GM23248 (cell line): Measurements from ENCODE around the gene PDE2A. TPM values are rescaled to one million over a fixed set of nuclear protein-coding genes. Genes with fewer than 3 reads are reported as not detected.

ENCODE experiments used
- DNase-seq: peaks from one replicate; pipeline ENCODE4 v3.0.0-alpha.2; 2015
- H2AFZ ChIP-seq: fragments of 200-600 bp; sonication (generic); 2 replicates; pipeline ENCODE4 v1.6.1; 2016; ENCODE audit warnings: antibody characterized with exemption
- H3F3A ChIP-seq: fragments of 200-600 bp; sonication (generic); 2 replicates; pipeline ENCODE4 v1.6.1; 2016; ENCODE audit warnings: mild to moderate bottlenecking, antibody characterized with exemption, mixed run types; ENCODE audit not compliant: insufficient read depth
- H3K27ac ChIP-seq: fragments of 200-600 bp; sonication (generic); 2 replicates; pipeline ENCODE4 v1.5.1; 2016; ENCODE audit warnings: mild to moderate bottlenecking
- H3K27me3 ChIP-seq: fragments of 200-600 bp; sonication (generic); replicated peaks from 2 replicates; pipeline ENCODE4 v1.6.1; 2016; ENCODE audit warnings: mild to moderate bottlenecking; ENCODE audit not compliant: insufficient read depth
- H3K36me3 ChIP-seq: fragments of 200-600 bp; sonication (generic); 2 replicates; pipeline ENCODE4 v1.6.1; 2016; ENCODE audit warnings: low read depth, mild to moderate bottlenecking
- H3K4me1 ChIP-seq: fragments of 200-600 bp; sonication (generic); 2 replicates; pipeline ENCODE4 v1.6.1; 2016; ENCODE audit warnings: mild to moderate bottlenecking; ENCODE audit not compliant: insufficient read depth
- H3K4me2 ChIP-seq: fragments of 200-600 bp; sonication (generic); one replicate; pipeline ENCODE4 v1.6.1; 2016; ENCODE audit warnings: mild to moderate bottlenecking; ENCODE audit not compliant: unreplicated experiment
- H3K4me3 ChIP-seq: fragments of 200-600 bp; sonication (generic); 2 replicates; pipeline ENCODE4 v1.5.1; 2016; ENCODE audit warnings: mild to moderate bottlenecking
- H3K79me2 ChIP-seq: fragments of 200-600 bp; sonication (generic); 2 replicates; pipeline ENCODE4 v1.6.1; 2016; ENCODE audit warnings: mild to moderate bottlenecking; ENCODE audit not compliant: insufficient read depth
- H3K9ac ChIP-seq: fragments of 200-600 bp; sonication (generic); 2 replicates; pipeline ENCODE4 v1.6.1; 2016; ENCODE audit warnings: mild to moderate bottlenecking
- H3K9me2 ChIP-seq: fragments of 200-600 bp; sonication (generic); 2 replicates; pipeline ENCODE4 v1.6.1; 2016; ENCODE audit warnings: mixed run types, mild to moderate bottlenecking, moderate library complexity; ENCODE audit not compliant: insufficient read depth
- H3K9me3 ChIP-seq: fragments of 200-600 bp; sonication (generic); one replicate; pipeline ENCODE4 v1.6.1; 2017; ENCODE audit warnings: low read depth
- H4K20me1 ChIP-seq: fragments of 200-600 bp; sonication (generic); 2 replicates; pipeline ENCODE4 v1.6.0; 2016; ENCODE audit not compliant: insufficient read depth
- EZH2 ChIP-seq: fragments of 200-600 bp; sonication (generic); IDR thresholded peaks from 2 replicates; pipeline ENCODE4 v1.6.1; 2018; ENCODE audit warnings: antibody characterized with exemption, mild to moderate bottlenecking; ENCODE audit not compliant: insufficient read depth, poor library complexity, severe bottlenecking
- EZH2phosphoT487 ChIP-seq: fragments of 200-600 bp; sonication (generic); IDR thresholded peaks from 2 replicates; pipeline ENCODE4 v1.6.1; 2018; ENCODE audit warnings: antibody characterized with exemption, moderate library complexity, mild to moderate bottlenecking, low read depth; ENCODE audit not compliant: insufficient read depth
- WGBS, 2 experiments: methylation state at CpG; one replicate each; pipeline ENCODE4 v1.1.6; 2015 to 2017; ENCODE audit warnings: low lambda C conversion rate in 2 of 2, low coverage in 1 of 2; ENCODE audit errors: missing lambda C conversion rate in 2 of 2; 5-methylcytosine and 5-hydroxymethylcytosine counted together
- in situ Hi-C: fragments of 300-500 bp; cut with MboI; formaldehyde crosslinking; loops from 2 replicates; pipeline ENCODE4 v1.15.0; 2020
- polyA plus RNA-seq: library from polyadenylated mRNA; unstranded; fragments of >200 nt; fragmentation: Nextera tagmentation; extraction: Ambion mirVana; gene quantifications from 2 replicates; pipeline ENCODE4 v1.2.1, GENCODE V29; 2016
- total RNA-seq: library from RNA; depleted of rRNA; stranded (reverse); fragments of >200 nt; shearing (Covaris generic); gene quantifications from 2 replicates; pipeline ENCODE4 v1.2.3, GENCODE V29; 2014

PDE2A gene
- total and polyA plus RNA-seq, 2 experiments from 2014 or later = 1.0 to 2.3 TPM

DNA sequence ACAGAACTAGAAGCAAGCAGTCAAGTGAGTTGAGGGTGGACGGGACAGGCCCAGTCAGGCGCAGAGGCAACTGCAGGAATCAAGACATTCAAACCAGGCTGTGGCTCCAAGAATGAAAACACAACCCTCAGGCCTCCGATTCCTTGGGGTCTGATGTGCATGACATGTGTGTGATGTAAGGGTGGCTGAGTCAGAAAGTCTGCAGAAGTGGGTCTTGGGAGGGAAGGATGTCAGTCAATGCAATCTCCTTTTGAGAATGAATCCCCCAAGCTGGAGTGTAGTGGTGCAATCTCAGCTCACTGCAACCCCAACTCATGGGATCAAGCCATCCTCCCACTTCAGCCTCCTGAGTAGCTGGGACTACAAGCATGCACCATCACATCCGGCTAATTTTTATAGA, 15.9 kb upstream of the PDE2A start:
- no peak overlapping the region for H3K4me2 ChIP-seq
- no peaks in the 10 kb centered on the region for H3K9me3 ChIP-seq
- H3K4me1 ChIP-seq = peaks cover 16% of the 10 kb centered on the region; the same call in 1 of the 2 replicates
- no peak overlapping the region for H2AFZ ChIP-seq
- no peaks in the 10 kb centered on the region for H3K9me2 ChIP-seq
- no peaks in the 10 kb centered on the region for H4K20me1 ChIP-seq
- H3K27ac ChIP-seq = no peak overlapping the region
- H3K79me2 ChIP-seq = no peaks in the 10 kb centered on the region
- no peak for TF ChIP-seq EZH2
- no peak for TF ChIP-seq EZH2phosphoT487
- DNase-seq = no peak
- H3K4me3 ChIP-seq = no peak overlapping the region
- no peaks in the 10 kb centered on the region for H3K36me3 ChIP-seq
- peaks cover 17% of the 10 kb centered on the region for H3F3A ChIP-seq
- no peaks in the 10 kb centered on the region for H3K27me3 ChIP-seq
- in situ Hi-C loops = no loop called here
- 69 to 88% methylated on average over 4 of the region's 4 CpGs for WGBS, 2 experiments
- no peak overlapping the region for H3K9ac ChIP-seq

DNA sequence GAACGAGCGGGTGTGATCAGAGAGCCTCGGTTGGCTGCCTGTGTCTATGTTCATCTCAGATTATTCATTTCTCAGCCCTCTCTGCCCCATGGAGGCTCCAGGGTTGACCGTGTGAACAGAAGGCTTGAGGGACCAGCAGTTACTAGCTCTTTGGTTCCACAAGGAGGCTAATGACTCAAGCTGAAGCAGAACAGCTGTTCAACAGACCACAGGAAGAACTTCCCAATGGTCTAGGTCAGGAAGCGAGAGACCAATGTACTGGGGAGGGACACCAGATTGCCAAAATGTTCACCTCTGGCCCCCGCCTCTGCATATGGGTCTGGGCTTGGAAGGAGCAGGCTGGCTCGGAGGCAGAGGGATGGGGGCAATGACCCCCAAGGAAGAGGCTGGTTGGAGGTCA, 14.7 kb upstream of the PDE2A start:
- in situ Hi-C loops = no loop called here
- Histone ChIP-seq H4K20me1 (no peaks in the 10 kb centered on the region), H3K36me3 (no peaks in the 10 kb centered on the region), H3F3A (peaks cover 17% of the 10 kb centered on the region), H3K4me2 (no peak overlapping the region), H3K79me2 (no peaks in the 10 kb centered on the region), H3K9ac (no peak overlapping the region), H3K9me2 (no peaks in the 10 kb centered on the region), H3K27ac (no peak overlapping the region), H3K4me3 (no peak overlapping the region), H3K27me3 (no peaks in the 10 kb centered on the region), H3K9me3 (no peaks in the 10 kb centered on the region), H3K4me1 (peaks cover 28% of the 10 kb centered on the region), H2AFZ (no peak overlapping the region)
- 89 to 91% methylated on average over 7 of the region's 7 CpGs for WGBS, 2 experiments
- no peak for DNase-seq
- no peak for TF ChIP-seq EZH2
- TF ChIP-seq EZH2phosphoT487 = no peak

DNA sequence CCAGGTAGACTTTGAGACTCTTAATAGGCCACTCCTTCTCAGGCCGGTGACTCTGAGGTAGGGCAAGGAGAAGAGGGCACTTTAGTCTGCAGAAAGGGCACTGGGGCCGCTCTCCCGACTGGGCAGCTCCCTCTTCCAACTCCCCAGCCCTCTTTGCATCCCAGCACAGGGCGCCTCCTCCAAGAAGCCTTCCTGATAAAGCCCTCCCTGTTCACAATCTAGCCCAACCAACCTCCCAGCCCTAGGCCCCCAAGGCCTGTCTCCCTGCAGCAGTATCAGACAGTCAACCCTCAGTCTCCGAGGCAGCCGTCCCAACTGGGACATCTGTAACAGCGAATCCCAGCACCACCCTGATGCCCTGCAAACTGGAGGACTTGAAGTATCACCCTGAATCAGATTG, 14.3 kb upstream of the PDE2A start:
- Histone ChIP-seq H3K9me2 (no peaks in the 10 kb centered on the region), H3K4me3 (no peak overlapping the region), H4K20me1 (no peaks in the 10 kb centered on the region), H3K27me3 (no peaks in the 10 kb centered on the region), H2AFZ (no peak overlapping the region), H3K9me3 (no peaks in the 10 kb centered on the region), H3K27ac (no peak overlapping the region), H3K4me1 (peaks cover 28% of the 10 kb centered on the region), H3K79me2 (no peaks in the 10 kb centered on the region), H3K36me3 (no peaks in the 10 kb centered on the region), H3K4me2 (no peak overlapping the region), H3F3A (peaks cover 17% of the 10 kb centered on the region), H3K9ac (no peak overlapping the region)
- WGBS, 2 experiments = 95 to 96% methylated on average over 7 of the region's 7 CpGs
- no peak for DNase-seq
- TF ChIP-seq EZH2 = no peak
- no peak for TF ChIP-seq EZH2phosphoT487
- in situ Hi-C loops = no loop called here

DNA sequence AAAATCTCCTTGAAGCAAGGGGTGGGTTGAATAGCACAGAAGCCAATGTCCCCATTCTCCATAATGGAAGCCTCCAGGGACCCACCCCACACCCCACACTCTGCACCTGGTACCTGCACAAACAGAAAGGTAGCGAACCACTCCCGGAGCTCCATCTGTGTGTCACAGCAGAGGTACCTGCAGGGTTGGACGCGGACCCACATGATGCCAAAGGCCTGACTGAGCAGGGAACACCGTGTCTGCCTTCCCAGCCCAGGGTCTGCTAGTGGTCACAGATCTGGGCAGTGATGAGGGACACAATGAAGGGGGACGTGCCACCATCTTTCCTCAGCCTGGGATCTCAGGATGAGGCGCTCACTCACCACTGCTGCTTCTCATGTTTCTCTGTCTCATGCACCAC, 13.1 kb upstream of the PDE2A start:
- H2AFZ ChIP-seq = no peak overlapping the region
- no peak overlapping the region for H3K27ac ChIP-seq
- no peaks in the 10 kb centered on the region for H4K20me1 ChIP-seq
- DNase-seq = no peak
- H3K27me3 ChIP-seq = no peaks in the 10 kb centered on the region
- no peaks in the 10 kb centered on the region for H3K9me3 ChIP-seq
- H3K36me3 ChIP-seq = no peaks in the 10 kb centered on the region
- H3K79me2 ChIP-seq = no peaks in the 10 kb centered on the region
- TF ChIP-seq EZH2 = no peak
- TF ChIP-seq EZH2phosphoT487 = no peak
- peaks cover 28% of the 10 kb centered on the region for H3K4me1 ChIP-seq
- no peak overlapping the region for H3K9ac ChIP-seq
- no peaks in the 10 kb centered on the region for H3K9me2 ChIP-seq
- H3K4me2 ChIP-seq = no peak overlapping the region
- H3F3A ChIP-seq = peaks cover 17% of the 10 kb centered on the region
- 98 to 100% methylated on average over 7 of the region's 7 CpGs for WGBS, 2 experiments
- in situ Hi-C loops = no loop called here
- no peak overlapping the region for H3K4me3 ChIP-seq
